ENCODE results near the gene FBXL19. TPM values are rescaled to one million over a fixed set of nuclear protein-coding genes. Genes with fewer than 3 reads are reported as not detected.

FBXL19 gene
- total and polyA plus RNA-seq, 2 of the 13 experiments (the other 11 are each of a cell fraction or from before 2014, with no cell fraction given), result 6.0 to 13.7 TPM

DNA sequence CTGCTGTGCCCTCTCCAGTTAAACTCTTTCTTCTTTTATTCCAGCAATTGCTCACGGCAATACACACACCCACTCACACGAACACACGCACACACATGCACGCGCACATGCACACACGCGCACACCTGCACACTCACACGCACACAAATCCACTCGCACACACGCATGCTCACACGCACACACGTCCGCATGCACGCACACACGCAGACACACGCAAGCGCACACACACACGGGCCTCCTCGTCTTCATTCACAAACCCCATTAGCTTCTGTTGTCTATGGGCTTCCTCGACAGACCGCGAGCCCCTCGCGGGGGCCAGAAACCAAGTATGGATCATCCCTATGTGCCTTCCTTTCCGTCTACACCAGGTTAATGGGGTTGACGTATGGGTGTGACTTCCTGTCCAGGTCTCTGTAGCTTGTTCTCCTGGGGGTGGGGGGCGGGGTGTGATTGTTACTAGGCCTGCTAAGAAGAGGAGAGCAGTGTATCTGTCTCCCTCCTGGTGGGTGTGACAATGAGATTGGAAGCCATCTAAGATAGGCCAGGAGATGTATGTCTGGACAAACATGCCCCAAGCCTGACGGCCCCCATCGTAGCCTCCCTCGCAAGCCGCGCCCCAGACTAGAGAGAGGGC lies 27.6 kb upstream of the FBXL19 start (continued):
- TF ChIP-seq, protein P1, sequence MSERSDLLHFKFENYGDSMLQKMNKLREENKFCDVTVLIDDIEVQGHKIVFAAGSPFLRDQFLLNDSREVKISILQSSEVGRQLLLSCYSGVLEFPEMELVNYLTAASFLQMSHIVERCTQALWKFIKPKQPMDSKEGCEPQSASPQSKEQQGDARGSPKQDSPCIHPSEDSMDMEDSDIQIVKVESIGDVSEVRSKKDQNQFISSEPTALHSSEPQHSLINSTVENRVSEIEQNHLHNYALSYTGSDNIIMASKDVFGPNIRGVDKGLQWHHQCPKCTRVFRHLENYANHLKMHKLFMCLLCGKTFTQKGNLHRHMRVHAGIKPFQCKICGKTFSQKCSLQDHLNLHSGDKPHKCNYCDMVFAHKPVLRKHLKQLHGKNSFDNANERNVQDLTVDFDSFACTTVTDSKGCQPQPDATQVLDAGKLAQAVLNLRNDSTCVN (CRISPR knock-in tag; IDR thresholded peaks at IDR 0.05; ENCODE audit: borderline replicate concordance), result no peak
- no peak for TF ChIP-seq ERF (CRISPR knock-in tag; IDR thresholded peaks at IDR 0.05)
- no peak for TF ChIP-seq ZKSCAN5 (CRISPR knock-in tag; IDR thresholded peaks at IDR 0.05)
- TF ChIP-seq KDM2A (CRISPR knock-in tag; IDR thresholded peaks at IDR 0.05; ENCODE audit: borderline replicate concordance, low read depth), result no peak
- no peak for TF ChIP-seq GATAD1 (CRISPR knock-in tag; IDR thresholded peaks at IDR 0.05)
- 0 out of 2 replicates have a peak, but pooled peaks have one; percentile 9 for TF ChIP-seq ARHGAP35 (CRISPR knock-in tag; IDR thresholded peaks at IDR 0.05; ENCODE audit: borderline replicate concordance)
- no peak for TF ChIP-seq ZNF841 (CRISPR knock-in tag; IDR thresholded peaks at IDR 0.05; ENCODE audit: borderline replicate concordance)
- no peak for TF ChIP-seq THAP11 (CRISPR knock-in tag; IDR thresholded peaks at IDR 0.05)
- TF ChIP-seq FOXP1 (IDR thresholded peaks at IDR 0.05), result no peak
- no peak for TF ChIP-seq FOXP1 (CRISPR knock-in tag; IDR thresholded peaks at IDR 0.05)
- no peak for TF ChIP-seq ZSCAN22 (CRISPR knock-in tag; IDR thresholded peaks at IDR 0.05)
- no peak for TF ChIP-seq NR3C1 (CRISPR knock-in tag; IDR thresholded peaks at IDR 0.05)
- TF ChIP-seq, protein P2, sequence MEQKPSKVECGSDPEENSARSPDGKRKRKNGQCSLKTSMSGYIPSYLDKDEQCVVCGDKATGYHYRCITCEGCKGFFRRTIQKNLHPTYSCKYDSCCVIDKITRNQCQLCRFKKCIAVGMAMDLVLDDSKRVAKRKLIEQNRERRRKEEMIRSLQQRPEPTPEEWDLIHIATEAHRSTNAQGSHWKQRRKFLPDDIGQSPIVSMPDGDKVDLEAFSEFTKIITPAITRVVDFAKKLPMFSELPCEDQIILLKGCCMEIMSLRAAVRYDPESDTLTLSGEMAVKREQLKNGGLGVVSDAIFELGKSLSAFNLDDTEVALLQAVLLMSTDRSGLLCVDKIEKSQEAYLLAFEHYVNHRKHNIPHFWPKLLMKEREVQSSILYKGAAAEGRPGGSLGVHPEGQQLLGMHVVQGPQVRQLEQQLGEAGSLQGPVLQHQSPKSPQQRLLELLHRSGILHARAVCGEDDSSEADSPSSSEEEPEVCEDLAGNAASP (CRISPR knock-in tag; IDR thresholded peaks at IDR 0.05; ENCODE audit: borderline replicate concordance), result no peak
- 0 out of 2 replicates have a peak, but pooled peaks have one; percentile 8 for TF ChIP-seq ZMYM3 (CRISPR knock-in tag; IDR thresholded peaks at IDR 0.05)
- TF ChIP-seq ZBTB7B (CRISPR knock-in tag; IDR thresholded peaks at IDR 0.05), result no peak
- TF ChIP-seq, protein P3, sequence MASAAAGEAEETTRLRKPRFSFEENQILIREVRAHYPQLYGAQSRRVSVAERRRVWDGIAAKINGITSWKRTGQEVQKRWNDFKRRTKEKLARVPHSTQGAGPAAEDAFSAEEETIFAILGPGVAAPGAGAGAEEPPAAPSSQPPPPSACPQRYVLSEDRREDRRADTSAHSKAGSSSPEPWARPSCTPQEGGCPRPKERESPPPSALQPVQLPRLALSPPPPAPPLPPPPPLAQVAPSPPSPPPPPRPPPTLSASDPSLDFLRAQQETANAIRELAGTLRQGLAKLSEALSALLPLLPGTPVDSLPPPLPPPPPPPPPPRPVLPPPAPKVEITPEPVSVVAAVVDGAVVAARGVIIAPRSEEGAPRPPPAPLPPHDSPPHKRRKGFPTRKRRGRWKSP (CRISPR knock-in tag; IDR thresholded peaks at IDR 0.05), result no peak
- no peak for TF ChIP-seq CREM (IDR thresholded peaks at IDR 0.05)
- TF ChIP-seq CREM (CRISPR knock-in tag; IDR thresholded peaks at IDR 0.05), result no peak
- no peak for TF ChIP-seq ZNF703 (CRISPR knock-in tag; IDR thresholded peaks at IDR 0.05; ENCODE audit: borderline replicate concordance)
- TF ChIP-seq, protein P4, sequence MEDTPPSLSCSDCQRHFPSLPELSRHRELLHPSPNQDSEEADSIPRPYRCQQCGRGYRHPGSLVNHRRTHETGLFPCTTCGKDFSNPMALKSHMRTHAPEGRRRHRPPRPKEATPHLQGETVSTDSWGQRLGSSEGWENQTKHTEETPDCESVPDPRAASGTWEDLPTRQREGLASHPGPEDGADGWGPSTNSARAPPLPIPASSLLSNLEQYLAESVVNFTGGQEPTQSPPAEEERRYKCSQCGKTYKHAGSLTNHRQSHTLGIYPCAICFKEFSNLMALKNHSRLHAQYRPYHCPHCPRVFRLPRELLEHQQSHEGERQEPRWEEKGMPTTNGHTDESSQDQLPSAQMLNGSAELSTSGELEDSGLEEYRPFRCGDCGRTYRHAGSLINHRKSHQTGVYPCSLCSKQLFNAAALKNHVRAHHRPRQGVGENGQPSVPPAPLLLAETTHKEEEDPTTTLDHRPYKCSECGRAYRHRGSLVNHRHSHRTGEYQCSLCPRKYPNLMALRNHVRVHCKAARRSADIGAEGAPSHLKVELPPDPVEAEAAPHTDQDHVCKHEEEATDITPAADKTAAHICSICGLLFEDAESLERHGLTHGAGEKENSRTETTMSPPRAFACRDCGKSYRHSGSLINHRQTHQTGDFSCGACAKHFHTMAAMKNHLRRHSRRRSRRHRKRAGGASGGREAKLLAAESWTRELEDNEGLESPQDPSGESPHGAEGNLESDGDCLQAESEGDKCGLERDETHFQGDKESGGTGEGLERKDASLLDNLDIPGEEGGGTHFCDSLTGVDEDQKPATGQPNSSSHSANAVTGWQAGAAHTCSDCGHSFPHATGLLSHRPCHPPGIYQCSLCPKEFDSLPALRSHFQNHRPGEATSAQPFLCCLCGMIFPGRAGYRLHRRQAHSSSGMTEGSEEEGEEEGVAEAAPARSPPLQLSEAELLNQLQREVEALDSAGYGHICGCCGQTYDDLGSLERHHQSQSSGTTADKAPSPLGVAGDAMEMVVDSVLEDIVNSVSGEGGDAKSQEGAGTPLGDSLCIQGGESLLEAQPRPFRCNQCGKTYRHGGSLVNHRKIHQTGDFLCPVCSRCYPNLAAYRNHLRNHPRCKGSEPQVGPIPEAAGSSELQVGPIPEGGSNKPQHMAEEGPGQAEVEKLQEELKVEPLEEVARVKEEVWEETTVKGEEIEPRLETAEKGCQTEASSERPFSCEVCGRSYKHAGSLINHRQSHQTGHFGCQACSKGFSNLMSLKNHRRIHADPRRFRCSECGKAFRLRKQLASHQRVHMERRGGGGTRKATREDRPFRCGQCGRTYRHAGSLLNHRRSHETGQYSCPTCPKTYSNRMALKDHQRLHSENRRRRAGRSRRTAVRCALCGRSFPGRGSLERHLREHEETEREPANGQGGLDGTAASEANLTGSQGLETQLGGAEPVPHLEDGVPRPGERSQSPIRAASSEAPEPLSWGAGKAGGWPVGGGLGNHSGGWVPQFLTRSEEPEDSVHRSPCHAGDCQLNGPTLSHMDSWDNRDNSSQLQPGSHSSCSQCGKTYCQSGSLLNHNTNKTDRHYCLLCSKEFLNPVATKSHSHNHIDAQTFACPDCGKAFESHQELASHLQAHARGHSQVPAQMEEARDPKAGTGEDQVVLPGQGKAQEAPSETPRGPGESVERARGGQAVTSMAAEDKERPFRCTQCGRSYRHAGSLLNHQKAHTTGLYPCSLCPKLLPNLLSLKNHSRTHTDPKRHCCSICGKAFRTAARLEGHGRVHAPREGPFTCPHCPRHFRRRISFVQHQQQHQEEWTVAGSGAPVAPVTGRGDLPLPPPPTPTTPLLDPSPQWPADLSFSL (CRISPR knock-in tag; IDR thresholded peaks at IDR 0.05), result no peak
- TF ChIP-seq RBM39 (IDR thresholded peaks at IDR 0.05; ENCODE audit: low read depth, low read length, poor library complexity, severe bottlenecking), result no peak

Measured in HepG2 (cell line).